Stimulated activated CD4-positive, alpha-beta T cell treated with anti-CD3 and anti-CD28 coated beads, Interleukin-1b, Interleukin-23, amount 100 ng/mL, for 4 hours (primary cell): Measurements from ENCODE around the gene LIMK1.
"Not testable (repeated sequence)": the region's sequence is repeated elsewhere in the genome, so short reads cannot be mapped to it uniquely, and the experiment has no call there.

Source experiments
- DNase-seq, 2 donors: peaks; one replicate each; pipeline ENCODE4 v3.0.0-alpha.2; 2020; ENCODE audit warnings: low read depth in 2 of 2

The LIMK1 gene

DNA sequence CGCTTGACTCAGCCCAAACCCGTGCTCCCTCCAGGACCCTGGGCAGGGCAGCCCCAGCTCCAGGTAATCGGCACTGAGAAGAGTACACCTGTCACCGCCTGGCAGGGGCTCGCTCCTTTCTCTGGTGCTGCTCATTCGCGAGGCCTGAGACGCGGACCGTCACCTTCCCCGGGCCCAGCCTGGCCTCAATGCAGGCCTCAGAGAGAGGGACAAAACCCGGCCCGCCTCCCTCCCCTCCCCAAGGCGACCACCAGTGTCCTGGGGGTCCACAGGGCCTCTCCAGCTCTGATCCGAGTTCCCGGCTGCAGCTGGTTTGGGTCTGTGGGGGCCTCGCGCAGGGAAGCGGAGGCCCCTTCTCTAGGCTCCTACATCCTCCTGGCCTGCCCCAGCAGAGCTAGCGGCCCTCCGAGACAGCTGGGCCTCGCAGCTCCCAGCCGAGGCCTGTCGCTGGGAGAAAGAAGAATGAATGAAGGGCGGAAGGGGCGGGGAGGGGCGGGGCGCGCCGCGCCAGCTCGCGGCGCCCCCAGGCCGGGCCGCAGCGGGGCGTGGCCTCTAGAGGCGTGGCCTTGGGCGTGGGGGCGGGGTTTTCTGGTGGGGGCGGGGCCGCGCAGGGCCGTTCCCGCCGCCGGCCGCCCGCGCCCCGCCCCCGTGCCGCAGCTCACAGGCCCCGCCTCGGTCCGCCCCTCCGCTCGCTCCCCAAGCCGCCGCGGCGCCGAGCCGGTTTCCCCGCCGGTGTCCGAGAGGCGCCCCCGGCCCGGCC is at the start of gene LIMK1:
Gene LIMK1, plus strand, starts transcription at position 688 of the 760 bp plus-strand sequence. CDS start 187 bp downstream, outside the sequence.
- peak; percentile 75 to 81 for DNase-seq

- DNase-seq: no peak
Measured at GRCh38 chr7:74037609-74038008, 46.0 kb upstream of the LIMK1 start.

DNA sequence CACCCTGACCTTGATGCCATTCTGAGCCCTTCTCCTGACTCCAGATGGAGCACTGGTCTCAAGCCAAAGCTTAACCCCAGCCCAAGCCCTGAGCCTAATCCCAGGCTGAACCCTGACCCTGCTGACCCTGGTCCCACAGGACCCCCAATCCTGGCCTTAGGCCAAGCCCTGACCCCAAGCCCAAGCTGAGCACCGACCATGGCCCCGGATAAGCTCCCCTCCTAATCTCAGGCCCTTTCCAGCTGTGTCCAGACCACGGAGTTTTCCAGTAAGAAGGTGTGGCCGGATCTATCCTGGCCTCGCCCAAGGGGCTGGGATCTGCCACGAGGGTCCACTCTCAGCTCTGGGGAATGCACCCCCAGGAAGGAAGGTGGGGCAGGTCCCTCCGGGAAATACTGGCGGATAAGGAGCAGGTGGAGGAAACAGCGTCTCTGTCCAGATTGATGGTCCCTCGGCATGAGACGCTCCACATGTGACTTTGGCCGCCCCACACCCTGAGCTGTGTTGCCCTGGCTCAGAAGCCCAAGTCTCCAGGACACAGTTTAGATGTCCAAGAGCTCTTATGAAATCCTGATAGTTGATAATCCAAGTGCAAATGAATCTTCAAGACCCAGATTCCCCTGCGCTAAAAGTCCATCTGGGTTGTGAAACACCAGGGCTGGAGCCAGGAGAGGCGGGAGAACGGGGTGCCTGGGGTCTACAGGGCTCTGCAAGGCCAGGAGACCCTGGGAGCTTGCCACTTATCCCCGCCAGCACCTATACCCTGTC is 45.2 kb upstream of the LIMK1 start:
- DNase-seq: no peak

- DNase-seq: no peak
Measured at GRCh38 chr7:74039337-74039736, 44.3 kb upstream of the LIMK1 start.

DNA sequence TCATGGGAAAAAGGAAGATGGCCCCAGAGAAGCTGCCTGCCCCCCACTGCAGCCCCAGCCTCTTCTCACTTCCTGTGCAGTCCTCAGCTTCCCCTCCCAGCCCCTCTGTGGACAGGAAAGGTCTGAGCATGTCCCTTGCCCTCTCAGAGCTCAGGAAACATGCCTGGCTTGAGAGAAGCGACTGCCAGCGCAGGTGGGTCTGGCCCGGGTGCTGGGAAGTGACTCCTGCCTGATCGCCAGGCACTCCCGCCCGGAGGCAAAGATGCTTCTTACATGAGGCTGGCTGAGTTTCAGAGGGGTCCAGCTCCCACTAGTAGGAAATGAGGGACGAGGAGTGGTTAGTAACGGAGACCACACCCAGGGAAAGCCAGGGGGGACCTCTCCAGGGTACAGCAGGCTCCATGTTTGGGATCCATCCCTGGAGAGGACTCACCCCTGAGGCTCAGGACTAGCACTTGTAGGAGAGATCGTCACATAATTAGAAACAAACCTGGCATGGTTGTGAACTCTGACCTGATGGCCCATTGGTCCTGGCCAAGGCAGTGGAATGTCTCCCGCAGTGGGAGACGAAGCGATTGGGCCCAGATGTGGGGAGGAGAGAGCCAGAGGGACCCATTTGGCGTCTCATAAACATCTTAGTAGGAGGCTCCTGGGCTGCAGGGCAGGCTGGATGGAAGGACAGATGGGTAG is 43.4 kb upstream of the LIMK1 start:
- DNase-seq: no peak

- DNase-seq: no peak
Measured at GRCh38 chr7:74040791-74041520, 42.6 kb upstream of the LIMK1 start.

DNA sequence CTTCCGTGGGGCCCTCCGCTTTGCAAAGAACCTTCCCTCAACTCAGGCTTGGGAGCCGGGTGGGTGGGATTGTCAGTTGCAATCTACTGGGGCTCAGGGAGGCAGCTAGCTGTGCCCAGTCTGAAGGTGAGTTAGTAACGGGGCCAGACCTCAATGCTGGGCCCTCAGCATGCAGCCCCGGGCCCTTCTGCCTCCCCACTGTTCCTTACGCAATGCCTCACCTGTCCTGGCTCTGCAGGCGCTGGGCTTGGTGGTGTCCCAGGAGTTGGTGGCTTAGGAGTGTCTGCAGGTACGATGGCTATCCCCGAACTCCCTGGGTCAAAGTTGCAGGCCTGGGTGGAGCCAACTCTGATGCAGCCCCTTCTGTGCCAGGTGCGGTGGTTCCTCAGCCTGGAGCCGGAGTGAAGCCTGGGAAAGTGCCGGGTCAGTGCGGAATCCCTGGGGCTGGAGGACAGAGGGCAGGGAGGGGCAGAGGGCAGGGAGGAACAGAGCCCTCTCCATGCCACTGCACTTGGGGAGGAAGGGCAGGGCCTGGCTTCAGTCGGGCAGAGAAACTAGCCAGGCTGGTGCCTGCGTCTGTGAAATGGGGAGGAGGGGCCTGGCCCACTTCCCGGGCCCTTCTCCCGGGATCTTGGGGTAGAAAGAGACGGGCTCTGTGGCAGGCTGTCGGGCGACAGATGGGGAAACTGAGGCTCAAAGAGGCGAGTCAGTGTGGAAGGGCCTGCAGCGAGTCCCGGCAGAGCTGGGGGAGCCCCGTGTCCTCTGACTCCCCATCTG is 40.7 kb upstream of the LIMK1 start:
- no peak for DNase-seq

DNA sequence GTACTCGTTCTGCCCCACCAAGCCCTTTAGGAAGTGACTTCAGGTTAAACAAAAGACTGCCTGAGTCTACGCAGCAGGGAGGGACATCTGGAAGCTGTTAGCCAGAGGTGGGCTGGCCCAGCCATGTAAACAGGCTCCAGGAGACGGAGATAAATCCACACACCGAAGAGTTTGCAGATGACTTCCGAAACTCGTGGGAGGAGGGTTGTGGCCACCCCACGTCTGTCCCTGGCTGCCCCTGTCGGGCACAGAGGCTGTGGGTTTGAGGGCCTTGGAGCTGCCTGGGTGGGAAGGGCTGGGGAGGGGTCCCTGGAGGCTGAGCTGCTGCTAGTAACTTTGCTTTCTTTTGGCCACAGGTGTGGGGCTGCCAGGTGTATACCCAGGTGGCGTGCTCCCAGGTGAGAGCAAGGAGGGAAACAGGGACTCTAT is 40.1 kb upstream of the LIMK1 start:
- DNase-seq: no peak

DNA sequence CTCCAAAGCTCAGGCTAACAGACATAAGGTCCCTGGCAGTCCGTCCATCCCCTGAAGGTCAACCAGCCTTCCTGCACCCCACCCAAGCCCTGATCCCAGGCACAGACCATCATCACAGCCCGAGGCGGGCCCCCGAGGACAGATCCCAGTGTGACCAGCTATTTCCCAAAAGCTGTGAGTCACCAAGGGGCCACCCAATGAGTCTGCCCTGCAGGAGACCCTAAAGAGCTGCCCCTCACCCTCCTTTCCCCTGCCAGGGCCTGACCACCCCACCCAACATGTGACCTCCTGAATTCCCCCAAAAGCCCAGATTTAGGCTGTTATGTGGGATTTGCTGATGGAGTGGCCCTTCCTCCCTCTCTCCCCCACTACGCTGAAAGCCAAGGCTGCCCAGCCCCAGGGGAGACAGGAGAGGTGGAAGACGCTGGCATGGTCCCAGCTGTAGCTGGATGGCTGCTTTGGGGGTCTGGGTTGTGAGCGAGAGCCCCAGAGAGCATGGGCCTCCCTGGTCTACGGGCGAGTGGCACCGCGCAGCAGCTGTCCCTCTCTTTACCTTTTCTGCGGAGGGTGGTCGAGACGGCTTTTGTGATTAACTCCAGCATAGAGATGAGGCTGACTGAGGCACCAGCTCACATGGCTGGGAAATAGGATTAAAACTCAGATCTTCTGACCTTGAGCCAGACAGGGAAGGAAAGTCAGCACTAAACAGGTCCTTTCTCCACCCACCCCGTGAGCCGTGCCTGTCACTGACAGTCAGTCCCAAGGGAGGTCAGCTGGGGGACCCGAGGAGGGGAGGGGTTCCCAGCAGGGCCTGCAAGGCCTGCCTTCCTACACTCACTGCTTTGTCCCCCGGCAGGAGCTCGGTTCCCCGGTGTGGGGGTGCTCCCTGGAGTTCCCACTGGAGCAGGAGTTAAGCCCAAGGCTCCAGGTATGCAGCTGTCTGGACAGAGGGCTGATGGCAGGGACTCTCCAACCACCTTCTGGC is 38.9 kb upstream of the LIMK1 start:
- DNase-seq: no peak

DNA sequence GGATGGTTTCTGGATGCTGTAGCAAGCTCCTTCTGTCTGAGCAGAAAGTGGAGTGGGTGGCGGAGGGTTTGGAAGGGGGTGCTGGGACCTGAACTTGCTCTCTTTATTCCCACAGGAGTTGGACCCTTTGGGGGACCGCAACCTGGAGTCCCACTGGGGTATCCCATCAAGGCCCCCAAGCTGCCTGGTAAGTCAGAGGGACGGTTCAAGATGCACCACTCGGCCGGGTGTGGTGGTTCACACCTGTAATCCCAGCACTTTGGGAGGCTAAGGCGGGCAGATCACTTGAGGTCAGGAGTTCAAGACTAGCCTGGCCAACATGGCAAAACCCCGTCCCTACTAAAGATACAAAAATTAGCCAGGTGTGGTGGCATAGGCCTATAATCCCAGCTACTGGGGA is 37.0 kb upstream of the LIMK1 start:
- DNase-seq: not testable (repeated sequence)

- no peak for DNase-seq
Measured at GRCh38 chr7:74047804-74048380, 35.7 kb upstream of the LIMK1 start.

DNA sequence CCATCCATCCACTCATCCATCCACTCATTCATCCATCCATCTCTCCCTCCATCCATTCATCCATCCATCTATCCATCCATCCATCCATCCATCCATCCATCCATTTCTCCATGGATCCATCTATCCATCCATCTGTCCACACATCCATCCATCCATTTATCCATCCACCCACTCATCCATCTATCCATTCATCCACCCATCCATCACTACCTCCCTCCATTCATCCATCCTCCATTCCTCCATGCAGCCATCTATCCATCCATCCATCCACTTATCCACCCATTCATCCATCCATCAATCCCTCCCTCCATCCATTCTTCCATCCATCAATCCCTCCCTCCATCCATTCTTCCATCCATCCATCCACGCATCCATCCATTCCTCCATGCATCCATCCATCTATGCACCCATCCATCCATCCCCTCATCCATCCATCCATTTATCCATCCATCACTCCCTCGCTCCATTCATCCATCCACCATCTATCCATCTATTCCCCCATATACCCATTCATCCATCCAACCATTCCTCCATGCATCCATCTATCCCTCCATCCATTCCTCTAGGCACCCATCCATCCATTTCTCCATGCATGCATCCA is 34.5 kb upstream of the LIMK1 start:
- no peak for DNase-seq

DNA sequence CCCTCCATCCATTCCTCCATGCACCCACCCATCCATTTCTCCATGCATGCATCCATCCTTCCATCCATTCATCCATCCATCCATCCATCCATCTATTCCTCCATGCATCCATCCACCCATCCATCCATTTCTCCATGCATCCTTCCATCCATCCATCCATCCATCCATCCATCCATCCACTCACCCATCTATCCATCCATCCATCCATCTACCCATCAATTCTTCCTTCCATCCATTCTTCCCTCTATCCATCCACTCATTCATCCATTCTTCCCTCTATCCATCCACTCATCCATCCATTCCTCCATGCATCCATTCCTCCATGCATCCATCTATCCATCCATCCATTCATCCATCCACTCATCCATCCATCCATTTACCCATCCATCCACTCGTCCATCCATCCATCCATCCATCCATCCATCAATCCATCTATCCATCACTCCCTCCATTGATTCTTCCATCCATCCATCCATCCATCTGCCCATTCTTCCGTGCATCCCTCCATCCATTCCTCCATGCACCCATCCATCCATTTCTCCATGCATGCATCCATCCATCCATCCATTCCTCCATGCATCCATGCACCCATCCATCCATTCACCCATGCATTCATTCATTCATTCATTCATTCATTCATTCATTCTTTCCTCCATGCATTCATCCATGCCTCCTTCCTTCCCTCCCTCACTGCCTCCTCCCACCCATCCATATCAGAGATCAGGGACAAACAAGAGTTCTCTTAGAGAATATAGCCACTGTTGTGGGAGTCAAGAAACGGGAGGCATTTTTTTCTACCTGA is 33.4 kb upstream of the LIMK1 start:
- no peak for DNase-seq

- no peak for DNase-seq
Measured at GRCh38 chr7:74051193-74051592, 32.4 kb upstream of the LIMK1 start.

GRCh38 chr7:74051629-74052410 is 31.8 kb upstream of the LIMK1 start:
- DNase-seq: no peak

DNA sequence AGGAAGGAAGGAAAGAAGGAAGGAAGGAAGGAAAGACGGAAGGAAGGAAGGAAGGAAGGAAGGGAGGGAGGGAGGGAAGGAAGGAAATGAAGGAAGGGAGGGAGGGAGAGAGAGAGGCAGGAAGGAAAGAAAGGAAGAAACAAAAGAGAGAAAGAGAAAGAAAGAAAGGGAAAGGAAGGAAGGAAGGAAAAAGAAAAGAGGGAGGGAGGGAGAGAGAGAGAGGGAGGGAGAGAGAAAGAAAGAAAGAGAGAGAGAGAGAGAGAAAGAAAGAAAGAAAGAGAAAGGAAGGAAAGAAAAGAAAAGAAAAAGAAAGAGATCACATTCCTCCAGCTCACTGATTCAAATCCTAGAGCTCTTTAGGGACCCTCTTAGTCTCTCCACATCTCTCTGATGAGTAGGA is 31.0 kb upstream of the LIMK1 start:
- no peak for DNase-seq

DNA sequence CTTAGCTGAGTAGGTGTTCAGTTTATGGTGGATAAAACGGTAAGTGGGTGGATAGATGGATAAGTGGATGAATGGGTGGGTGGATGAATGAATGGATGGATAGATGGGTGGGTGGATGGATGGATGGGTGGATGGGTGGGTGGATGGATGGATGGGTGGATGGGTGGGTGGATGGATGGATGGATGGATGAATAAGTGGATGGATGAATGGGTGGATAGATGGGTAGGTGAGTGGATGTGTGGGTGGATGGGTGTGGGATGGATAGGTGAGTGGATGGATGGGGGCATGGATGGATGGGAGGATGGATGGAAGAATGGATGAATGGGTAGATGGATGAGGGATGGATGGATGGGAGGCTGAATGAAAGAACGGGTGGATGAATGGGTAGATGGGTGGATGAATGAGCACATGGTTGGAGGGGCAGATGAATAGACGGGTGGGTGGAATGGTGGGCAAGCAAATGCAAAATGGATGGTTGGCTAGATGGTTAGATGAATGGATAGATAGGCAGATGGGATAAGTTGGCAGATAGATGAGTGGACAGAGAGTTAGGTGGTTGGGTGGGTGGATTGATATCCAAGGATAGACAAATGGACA is 29.9 kb upstream of the LIMK1 start:
- no peak for DNase-seq
